ENCODE measurements around the gene CHD1. TPM values are rescaled to one million over a fixed set of nuclear protein-coding genes. Genes with fewer than 3 reads are reported as not detected.

Gene CHD1
- total RNA-seq, 4 donors from 2014 or later: 27.4 to 149 (median 63.6) TPM

GRCh38 chr5:98836175-98836574 is 92.6 kb downstream of the CHD1 start:
- H3K4me3 ChIP-seq: no peak overlapping the region
- TF ChIP-seq POLR2A (IDR thresholded peaks at IDR 0.05) (no peak), CTCF (IDR thresholded peaks at IDR 0.05) (no peak)
- no peaks in the 10 kb centered on the region for H3K4me1 ChIP-seq
- intact Hi-C loops (cut with DNase I; ENCODE audit: low total_unique reads): no loop called here
- no peak for DNase-seq
- no peaks in the 10 kb centered on the region for H3K27me3 ChIP-seq
- H3K27ac ChIP-seq: no peak overlapping the region
- H3K36me3 ChIP-seq: no peaks in the 10 kb centered on the region
- H3K9me3 ChIP-seq: no peaks in the 10 kb centered on the region

DNA sequence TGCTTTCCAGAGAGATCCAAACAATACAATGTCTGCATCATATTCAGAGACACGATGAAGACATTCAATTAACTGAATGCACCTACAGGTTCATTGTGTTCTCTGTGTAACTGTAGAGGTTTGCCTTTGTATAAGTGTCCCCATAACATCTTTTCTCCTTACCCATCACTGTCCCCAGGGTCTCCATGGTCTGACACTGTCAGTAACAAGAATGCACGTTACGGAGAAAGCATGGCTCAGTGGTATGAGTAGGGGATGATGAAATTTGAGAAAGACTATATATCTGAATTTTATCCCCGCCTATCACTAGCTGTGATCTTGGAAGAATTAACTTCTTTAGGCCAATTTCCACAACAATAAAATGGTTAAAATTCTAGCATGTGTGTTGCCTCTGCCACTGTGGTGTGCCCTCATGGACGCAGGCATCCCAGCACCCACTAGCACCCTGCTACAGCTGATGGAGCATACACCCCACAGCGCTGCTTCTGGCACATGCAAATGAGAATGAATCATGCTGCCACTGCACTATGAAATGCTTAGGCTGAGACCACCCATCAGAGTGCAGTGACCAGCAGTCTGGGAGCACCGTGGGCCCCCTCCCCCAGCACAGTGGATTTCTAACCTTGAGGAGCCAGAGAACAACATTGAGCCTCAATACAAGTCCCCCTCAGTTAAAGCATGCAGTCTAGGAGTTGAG is 101.1 kb downstream of the CHD1 start:
- Histone ChIP-seq H3K4me3 (no peak overlapping the region), H3K27me3 (no peaks in the 10 kb centered on the region), H3K9me3 (no peaks in the 10 kb centered on the region), H3K4me1 (no peaks in the 10 kb centered on the region), H3K36me3 (no peaks in the 10 kb centered on the region), H3K27ac (no peak overlapping the region)
- no peak for TF ChIP-seq CTCF (IDR thresholded peaks at IDR 0.05)
- TF ChIP-seq POLR2A (IDR thresholded peaks at IDR 0.05): no peak
- intact Hi-C loops (cut with DNase I; ENCODE audit: low total_unique reads): no loop called here
- no peak for DNase-seq

- Histone ChIP-seq H3K9me3 (no peaks in the 10 kb centered on the region), H3K4me1 (no peaks in the 10 kb centered on the region), H3K27me3 (no peaks in the 10 kb centered on the region), H3K36me3 (no peaks in the 10 kb centered on the region), H3K4me3 (no peak overlapping the region), H3K27ac (no peak overlapping the region)
- intact Hi-C loops (cut with DNase I; ENCODE audit: low total_unique reads): no loop called here
- TF ChIP-seq POLR2A (IDR thresholded peaks at IDR 0.05) (no peak), CTCF (IDR thresholded peaks at IDR 0.05) (peak; percentile 24 to 60 (median 37))
- DNase-seq: no peak
Measured at GRCh38 chr5:98827161-98827560, 101.6 kb downstream of the CHD1 start.

DNA sequence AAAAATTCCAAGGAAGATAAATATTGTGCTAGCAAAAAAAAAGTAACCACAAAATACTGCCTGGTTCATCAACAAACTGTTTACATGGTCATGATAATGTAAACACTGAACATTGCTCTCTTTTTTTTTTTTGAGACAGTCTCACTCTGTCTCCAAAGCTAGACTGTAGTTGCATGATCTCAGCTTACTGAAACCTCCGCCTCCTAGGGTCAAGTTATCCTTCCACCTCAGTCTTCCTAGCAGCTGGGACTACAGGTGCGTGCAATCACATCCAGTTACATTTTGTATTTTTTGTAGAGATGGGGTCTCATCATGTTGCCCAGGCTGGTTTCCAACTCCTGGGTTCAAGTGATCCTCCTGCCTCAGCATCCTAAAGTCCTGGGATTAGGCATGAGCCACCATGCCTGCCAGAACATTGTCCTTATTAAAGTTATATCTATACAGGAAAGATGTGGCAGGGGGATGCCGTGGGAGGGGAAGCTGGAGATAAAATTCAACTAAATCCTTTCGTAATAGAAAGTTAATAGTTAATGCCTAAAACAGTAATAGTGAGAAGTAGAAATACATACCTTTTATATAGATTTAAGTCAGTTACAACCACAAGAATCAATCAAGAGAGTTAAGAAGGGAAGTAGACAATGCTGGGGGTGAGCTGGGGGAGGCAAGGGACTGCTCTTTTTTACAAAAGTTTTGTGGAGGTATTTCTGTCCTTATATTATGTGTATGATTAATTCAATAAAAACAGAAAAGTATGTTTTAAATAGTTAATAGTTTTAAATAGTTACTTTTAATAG is 103.0 kb downstream of the CHD1 start:
- TF ChIP-seq CTCF (IDR thresholded peaks at IDR 0.05) (no peak), POLR2A (IDR thresholded peaks at IDR 0.05) (no peak)
- intact Hi-C loops (cut with DNase I; ENCODE audit: low total_unique reads): no loop called here
- Histone ChIP-seq H3K9me3 (no peaks in the 10 kb centered on the region), H3K4me3 (no peak overlapping the region), H3K27me3 (no peaks in the 10 kb centered on the region), H3K27ac (no peak overlapping the region), H3K4me1 (no peaks in the 10 kb centered on the region), H3K36me3 (no peaks in the 10 kb centered on the region)
- DNase-seq: no peak

DNA sequence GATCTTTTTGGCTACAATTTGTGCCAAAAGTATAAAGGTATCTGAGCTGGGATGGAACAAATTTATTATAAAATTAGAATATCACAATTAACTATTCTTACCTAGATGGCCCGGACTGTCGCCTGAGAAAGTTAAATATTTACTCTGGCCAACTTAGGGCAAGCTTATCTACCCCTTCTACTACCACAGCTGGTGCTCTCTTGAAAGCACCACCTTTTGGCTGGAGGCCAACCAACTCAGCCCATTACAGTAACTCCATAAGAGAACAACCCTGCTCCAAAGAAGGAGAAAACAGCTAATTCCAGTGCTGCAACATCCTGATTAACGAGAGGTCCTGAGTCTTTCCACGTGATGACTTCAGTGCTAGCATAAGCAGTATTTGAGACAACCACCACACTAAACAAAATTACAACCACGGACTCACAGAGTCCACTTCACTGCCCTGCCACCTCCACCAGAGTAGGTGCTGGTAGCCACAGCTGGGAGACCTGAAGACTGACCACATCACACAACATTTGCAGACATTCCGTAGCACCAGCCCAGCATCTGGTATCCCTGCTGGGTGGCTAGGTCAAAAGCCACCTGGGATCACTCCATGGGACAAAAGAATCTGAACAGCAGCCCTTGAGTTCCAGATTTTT is 112.1 kb downstream of the CHD1 start:
- Histone ChIP-seq H3K27ac (no peak overlapping the region), H3K4me3 (no peak overlapping the region), H3K9me3 (no peaks in the 10 kb centered on the region), H3K36me3 (no peaks in the 10 kb centered on the region), H3K4me1 (no peaks in the 10 kb centered on the region), H3K27me3 (no peaks in the 10 kb centered on the region)
- TF ChIP-seq POLR2A (IDR thresholded peaks at IDR 0.05) (no peak), CTCF (IDR thresholded peaks at IDR 0.05) (no peak)
- intact Hi-C loops (cut with DNase I; ENCODE audit: low total_unique reads): no loop called here
- DNase-seq: no peak

Measured in uterus (tissue), 4 donors.